Measurements from ENCODE around the gene PUSL1.

Gene PUSL1

DNA sequence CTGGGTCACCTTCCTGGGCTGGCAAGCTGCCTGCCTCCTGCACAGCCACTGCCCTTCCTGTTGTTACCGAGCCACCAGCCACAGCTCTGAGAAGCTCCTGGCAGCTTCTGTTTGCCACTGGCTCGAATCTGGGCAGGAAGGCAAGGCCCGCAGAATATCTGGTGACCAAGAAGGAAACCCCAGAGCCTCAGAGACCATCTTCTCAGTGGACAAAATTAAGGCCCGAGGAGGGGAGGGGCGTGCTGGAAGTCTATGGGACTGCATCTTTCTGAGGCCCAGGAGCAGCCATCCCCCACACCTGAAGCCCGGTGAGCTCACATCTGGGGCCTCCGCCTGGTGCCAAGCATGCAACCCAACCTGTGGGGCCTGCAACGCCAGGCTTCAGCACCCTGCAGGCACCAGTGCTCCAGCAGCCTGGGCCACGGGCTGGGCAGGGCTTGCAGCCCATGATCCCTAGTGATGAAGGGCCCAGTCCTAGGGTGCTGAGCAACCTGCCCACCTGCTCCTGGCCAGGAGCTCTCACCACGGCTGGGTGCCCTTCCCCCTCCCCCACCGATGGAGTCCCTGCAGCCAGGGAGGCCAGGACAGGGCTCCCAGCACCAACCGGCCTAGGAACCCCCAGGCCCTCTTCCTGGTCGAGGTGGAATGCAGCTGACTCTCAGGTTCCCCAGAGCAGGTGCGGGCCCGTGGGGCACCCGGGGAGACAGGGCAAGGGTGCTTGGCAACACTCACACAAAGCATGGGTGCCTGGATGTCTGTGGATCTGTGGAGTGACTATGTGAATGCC lies 17.1 kb downstream of the PUSL1 start:
- no peak for DNase-seq (ENCODE audit: low spot score)

DNA sequence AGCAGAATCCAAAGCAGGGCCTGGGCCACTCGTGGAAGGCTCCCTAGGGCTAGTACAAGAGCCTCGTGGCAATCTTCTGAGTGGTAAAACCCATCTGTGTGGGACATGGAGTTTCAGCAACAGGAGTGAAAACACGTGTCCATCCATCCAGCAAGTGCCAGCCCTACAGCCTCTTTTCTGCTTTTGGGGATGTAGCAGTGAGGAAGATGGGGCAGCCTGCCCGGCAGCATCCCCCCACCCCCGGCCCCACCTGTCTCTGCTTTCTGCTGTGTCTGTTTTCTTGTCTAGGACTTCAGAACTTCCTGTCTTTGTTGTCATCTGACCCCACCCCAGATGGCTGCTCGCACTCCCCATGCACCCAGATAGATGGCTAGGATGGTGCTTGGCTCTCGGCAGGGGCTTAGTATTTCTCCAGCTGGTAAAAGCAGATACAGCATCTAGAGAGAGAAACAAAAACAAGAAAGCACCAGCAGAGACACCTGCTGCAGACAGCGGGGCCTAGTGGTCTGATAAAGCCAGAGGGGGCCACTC lies 17.7 kb downstream of the PUSL1 start:
- DNase-seq (ENCODE audit: low spot score): no peak

DNA sequence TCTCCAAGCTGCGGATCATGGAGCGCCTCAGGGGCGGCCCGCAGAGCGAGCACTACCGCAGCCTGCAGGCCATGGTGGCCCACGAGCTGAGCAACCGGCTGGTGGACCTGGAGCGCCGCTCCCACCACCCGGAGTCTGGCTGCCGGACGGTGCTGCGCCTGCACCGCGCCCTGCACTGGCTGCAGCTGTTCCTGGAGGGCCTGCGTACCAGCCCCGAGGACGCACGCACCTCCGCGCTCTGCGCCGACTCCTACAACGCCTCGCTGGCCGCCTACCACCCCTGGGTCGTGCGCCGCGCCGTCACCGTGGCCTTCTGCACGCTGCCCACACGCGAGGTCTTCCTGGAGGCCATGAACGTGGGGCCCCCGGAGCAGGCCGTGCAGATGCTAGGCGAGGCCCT lies 18.9 kb downstream of the PUSL1 start:
- DNase-seq (ENCODE audit: low spot score): no peak

DNA sequence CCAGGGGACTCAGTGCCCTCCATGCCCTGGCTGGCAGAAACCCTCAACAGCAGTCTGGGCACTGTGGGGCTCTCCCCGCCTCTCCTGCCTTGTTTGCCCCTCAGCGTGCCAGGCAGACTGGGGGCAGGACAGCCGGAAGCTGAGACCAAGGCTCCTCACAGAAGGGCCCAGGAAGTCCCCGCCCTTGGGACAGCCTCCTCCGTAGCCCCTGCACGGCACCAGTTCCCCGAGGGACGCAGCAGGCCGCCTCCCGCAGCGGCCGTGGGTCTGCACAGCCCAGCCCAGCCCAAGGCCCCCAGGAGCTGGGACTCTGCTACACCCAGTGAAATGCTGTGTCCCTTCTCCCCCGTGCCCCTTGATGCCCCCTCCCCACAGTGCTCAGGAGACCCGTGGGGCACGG lies 19.9 kb downstream of the PUSL1 start:
- no peak for DNase-seq (ENCODE audit: low spot score)

DNA sequence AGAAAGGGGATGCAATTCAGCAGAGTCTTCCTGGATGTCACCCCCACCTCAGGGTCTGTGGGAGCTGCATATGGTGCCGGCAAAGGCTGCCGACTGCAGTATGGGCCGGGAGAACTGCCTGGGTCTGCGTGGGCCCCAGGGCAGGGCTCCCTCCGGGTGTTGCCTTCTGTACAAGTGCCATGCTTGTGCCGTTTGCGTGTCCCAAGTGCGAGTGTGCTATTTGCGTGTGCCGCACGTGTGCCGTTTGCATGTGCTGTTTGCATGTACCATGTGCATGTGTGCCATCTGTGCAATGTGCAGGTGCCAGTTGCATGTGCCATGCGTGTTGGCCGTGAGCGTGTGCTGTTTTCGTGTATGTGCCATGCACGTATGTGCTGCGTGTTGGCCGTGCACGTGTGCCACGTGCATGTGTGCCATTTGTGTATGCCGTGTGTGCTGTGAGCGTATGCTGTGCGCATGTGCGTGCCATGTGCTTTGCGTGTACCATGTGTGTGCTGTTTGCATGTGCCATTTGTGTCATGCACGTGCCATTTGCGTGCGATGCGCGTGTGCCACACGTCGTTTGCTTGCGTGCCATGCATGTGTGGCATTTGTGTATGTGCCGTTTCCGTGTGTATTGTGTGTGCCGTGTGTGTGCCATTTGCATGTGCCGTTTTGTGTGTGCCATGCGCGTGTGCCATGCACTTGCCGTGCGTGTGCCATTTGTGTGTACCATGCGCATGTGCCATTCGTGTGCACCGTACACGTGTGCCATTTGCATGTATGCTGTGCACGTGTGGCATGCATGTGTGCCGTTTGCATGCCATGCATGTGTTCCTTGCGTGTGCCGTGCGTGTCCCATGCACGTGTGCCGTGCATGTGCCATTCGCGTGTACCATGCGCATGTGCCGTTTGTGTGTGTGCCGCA lies 21.2 kb downstream of the PUSL1 start:
- no peak for DNase-seq (ENCODE audit: low spot score)

DNA sequence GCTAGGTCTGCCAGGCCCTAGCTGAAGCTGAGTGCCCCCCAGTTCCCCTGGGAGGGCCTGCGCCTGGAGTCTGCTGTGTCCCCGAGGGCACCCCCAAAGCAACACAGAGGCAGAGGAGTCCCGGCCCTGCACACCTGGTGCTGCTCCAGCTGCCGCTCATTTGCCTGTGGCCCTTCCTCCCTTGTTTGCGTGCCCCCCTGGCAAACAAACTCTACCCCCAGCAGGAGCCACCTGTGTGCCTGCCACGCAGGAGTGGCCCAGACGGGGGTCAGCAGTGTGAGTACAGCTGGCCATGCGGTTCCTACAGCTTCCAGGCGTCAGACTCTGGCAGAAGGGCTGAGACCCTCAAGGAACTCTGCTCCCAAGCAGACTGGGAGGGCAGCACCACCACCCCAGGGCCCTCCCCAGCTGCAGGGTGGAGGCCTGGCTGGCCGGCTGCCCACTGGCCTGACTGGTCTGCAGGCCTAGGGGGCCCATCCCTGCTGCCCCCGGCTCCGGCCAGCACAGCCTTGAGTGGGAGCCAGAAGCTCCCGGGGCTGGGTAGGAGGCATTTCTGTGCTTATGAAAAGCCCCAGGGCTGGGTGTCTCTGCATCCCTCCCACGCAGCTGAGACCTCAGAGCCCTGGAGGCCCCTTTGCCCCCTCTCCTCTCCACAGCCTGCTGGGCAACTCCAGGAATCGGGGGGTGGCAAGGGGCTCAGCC lies 22.1 kb downstream of the PUSL1 start:
- DNase-seq (ENCODE audit: low spot score): no peak

DNA sequence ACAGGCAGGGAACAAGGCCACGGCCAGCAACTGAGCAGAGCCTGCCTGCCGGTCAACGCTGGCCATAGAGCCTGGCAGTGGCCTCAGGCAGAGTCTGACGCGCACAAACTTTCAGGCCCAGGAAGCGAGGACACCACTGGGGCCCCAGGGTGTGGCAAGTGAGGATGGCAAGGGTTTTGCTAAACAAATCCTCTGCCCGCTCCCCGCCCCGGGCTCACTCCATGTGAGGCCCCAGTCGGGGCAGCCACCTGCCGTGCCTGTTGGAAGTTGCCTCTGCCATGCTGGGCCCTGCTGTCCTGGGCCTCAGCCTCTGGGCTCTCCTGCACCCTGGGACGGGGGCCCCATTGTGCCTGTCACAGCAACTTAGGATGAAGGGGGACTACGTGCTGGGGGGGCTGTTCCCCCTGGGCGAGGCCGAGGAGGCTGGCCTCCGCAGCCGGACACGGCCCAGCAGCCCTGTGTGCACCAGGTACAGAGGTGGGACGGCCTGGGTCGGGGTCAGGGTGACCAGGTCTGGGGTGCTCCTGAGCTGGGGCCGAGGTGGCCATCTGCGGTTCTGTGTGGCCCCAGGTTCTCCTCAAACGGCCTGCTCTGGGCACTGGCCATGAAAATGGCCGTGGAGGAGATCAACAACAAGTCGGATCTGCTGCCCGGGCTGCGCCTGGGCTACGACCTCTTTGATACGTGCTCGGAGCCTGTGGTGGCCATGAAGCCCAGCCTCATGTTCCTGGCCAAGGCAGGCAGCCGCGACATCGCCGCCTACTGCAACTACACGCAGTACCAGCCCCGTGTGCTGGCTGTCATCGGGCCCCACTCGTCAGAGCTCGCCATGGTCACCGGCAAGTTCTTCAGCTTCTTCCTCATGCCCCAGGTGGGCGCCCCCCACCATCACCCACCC lies 22.9 kb downstream of the PUSL1 start, which contains the start of gene TAS1R3:
Gene TAS1R3, plus strand, starts transcription at position 213 of the 898 bp plus-strand sequence. Its CDS starts 66 bp downstream, at position 279.
- no peak for DNase-seq (ENCODE audit: low spot score)

DNA sequence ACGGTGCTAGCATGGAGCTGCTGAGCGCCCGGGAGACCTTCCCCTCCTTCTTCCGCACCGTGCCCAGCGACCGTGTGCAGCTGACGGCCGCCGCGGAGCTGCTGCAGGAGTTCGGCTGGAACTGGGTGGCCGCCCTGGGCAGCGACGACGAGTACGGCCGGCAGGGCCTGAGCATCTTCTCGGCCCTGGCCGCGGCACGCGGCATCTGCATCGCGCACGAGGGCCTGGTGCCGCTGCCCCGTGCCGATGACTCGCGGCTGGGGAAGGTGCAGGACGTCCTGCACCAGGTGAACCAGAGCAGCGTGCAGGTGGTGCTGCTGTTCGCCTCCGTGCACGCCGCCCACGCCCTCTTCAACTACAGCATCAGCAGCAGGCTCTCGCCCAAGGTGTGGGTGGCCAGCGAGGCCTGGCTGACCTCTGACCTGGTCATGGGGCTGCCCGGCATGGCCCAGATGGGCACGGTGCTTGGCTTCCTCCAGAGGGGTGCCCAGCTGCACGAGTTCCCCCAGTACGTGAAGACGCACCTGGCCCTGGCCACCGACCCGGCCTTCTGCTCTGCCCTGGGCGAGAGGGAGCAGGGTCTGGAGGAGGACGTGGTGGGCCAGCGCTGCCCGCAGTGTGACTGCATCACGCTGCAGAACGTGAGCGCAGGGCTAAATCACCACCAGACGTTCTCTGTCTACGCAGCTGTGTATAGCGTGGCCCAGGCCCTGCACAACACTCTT lies 23.8 kb downstream of the PUSL1 start:
- DNase-seq (ENCODE audit: low spot score): no peak

DNA sequence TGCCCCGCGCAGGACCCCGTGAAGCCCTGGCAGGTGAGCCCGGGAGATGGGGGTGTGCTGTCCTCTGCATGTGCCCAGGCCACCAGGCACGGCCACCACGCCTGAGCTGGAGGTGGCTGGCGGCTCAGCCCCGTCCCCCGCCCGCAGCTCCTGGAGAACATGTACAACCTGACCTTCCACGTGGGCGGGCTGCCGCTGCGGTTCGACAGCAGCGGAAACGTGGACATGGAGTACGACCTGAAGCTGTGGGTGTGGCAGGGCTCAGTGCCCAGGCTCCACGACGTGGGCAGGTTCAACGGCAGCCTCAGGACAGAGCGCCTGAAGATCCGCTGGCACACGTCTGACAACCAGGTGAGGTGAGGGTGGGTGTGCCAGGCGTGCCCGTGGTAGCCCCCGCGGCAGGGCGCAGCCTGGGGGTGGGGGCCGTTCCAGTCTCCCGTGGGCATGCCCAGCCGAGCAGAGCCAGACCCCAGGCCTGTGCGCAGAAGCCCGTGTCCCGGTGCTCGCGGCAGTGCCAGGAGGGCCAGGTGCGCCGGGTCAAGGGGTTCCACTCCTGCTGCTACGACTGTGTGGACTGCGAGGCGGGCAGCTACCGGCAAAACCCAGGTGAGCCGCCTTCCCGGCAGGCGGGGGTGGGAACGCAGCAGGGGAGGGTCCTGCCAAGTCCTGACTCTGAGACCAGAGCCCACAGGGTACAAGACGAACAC lies 24.5 kb downstream of the PUSL1 start:
- DNase-seq (ENCODE audit: low spot score): no peak

DNA sequence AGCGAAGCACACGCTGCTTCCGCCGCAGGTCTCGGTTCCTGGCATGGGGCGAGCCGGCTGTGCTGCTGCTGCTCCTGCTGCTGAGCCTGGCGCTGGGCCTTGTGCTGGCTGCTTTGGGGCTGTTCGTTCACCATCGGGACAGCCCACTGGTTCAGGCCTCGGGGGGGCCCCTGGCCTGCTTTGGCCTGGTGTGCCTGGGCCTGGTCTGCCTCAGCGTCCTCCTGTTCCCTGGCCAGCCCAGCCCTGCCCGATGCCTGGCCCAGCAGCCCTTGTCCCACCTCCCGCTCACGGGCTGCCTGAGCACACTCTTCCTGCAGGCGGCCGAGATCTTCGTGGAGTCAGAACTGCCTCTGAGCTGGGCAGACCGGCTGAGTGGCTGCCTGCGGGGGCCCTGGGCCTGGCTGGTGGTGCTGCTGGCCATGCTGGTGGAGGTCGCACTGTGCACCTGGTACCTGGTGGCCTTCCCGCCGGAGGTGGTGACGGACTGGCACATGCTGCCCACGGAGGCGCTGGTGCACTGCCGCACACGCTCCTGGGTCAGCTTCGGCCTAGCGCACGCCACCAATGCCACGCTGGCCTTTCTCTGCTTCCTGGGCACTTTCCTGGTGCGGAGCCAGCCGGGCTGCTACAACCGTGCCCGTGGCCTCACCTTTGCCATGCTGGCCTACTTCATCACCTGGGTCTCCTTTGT lies 25.3 kb downstream of the PUSL1 start:
- DNase-seq (ENCODE audit: low spot score): no peak

DNA sequence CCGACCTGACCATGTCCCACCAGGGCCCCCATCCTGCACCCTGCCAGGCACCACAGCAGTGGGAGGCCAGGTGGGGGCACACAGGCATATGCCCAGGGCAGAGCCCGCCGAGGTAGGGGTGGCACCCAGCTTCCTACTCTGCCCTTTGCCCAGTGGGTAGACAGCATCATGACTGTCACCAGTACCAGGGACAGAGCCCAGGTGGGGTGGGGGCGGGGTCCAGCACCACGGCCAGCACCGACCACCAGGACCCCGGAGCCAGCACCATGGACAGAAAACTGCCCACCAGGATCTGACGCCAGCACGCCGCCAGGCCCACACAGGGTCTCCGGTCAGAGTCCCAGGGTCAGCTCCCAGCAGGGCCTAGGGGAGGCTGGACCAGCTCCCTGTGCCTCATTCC lies 26.4 kb downstream of the PUSL1 start:
- no peak for DNase-seq (ENCODE audit: low spot score)

DNA sequence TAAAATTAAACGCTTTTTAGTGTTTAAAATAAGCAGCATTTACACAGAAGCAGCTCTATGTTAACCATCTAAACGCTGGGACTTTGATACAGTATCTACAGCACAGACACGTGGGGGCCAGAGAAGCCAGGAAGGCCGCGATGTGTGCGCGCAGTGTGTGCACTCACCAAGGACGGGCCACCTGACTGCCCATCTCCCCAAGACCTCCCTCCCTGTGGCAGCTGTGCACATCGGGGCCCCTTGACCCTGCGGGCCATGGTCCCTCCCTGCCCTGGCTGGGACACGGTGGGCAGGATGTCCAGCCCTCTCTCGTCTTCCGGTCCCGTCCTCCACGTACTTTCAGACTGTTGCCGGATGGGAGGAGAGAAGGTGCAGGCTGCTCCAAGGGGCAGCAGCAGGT lies 26.9 kb downstream of the PUSL1 start:
- no peak for DNase-seq (ENCODE audit: low spot score)

DNA sequence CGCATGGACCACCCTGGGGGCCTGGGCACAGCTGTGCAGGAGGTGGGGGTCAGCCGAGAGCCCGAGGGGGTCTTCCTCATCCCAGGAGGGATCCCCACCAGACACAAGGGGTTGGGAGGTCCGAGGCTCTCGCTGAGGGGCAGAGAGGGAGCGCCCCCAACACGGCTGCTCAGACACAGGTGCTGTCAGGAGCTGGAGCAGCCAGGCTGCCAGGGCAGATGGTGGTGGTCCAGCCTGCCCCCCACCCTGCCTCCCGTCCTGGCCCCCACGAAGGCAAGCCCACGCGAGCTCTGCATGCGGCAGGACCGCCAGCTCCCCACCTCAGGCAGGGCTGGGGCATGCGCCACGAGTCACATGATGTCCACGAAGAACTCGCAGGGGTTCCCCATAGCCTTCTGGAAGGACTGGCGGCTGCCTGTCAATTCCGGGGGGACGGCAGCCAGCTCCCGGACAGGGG lies 27.4 kb downstream of the PUSL1 start:
- DNase-seq (ENCODE audit: low spot score): no peak

DNA sequence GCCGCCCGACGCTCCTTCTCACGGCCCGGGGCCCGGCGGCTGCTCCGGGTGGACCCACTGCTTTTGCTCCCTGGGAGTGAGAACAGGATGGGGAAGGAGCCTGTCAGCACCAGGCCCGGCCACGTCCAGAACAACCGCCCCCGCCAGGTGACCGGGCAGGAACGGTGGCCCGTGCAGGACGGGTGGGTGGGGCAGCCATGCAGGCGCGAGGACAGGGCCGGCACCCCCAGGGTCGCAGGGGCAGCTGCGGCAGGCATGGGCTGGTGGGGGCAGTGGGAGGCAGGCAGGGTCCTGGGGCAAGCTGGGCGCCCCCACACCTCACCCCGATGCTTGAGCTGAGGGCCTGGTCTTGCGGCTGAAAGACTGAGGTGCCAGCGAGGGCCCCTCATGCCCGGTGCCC lies 28.0 kb downstream of the PUSL1 start:
- DNase-seq (ENCODE audit: low spot score): no peak

DNA sequence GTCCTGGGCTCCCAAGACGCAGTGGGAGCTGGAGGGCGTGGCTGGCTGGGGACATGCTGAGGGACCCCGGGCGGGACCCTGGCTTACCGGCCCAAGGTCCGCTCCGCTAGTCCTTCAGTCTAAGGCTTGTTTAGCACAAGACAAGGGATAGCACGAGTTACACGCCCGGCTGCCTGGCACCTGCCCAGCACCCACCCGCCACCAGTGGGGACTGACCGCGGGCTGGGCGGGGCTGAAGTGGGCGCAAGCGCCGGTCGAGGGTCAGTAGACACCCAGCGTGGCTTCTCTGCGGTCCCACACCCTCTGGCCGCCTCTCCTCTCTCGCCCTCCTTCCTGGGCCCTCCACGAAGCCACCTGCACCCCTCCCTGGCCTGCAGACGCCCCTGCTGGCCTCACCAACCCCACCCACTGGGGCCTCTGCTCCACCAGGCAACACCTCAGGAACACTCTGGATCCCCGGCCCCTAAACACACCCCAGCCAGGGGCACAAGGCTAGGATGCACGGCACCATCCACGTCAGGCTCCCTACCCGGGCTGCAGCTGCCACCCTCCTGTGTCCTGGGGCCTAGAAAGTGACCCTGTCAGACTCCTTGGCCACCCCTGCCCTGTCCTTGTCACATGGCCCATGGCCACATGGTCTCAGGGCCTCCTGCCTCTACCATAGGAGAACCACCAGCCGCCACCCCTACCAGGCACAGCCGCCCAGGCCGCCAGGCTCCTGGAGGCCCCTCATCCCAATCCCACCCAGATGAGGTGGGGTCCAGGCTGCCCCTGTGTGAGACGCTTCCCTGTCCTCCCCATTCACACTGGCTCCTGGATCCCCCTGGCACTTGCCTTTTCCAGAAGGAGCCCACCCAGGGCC lies 28.8 kb downstream of the PUSL1 start:
- DNase-seq (ENCODE audit: low spot score): no peak

DNA sequence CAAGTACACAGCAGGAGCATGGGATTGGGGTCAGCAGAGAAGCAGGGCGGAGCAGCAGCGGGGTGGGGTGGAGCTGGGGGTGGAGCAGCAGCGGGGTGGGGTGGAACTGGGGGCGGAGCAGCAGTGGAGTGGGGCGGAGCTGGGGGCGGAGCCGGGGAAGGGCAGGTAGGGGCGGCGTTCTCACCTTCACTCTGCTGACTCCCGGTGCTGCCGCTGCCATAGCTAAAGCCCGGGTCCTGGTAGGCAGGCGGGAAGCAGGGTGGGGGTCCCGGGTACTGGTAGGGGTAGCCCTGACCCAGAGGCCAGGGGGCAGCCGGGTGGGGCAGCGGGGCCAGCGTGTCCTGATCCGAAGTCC lies 29.4 kb downstream of the PUSL1 start:
- no peak for DNase-seq (ENCODE audit: low spot score)

DNA sequence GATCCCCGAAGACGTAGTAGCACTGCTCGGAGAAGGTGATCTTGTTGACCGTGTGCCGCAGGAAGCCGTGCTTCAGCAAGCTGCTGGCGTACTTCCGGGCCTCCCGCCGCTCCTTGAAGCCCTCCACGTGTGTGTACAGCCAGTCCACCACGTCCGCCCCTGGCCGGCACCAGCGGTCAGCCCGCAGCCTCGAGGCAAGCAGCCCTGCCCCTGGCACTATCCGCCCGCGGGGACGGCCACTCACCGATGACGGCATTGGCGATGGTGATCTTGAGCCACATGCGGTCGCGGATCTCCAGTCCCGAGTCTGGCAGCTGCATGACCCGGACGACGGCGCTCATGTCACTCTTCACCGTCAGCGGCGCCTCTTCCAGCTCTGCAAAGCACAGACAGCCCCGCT lies 29.9 kb downstream of the PUSL1 start:
- DNase-seq (ENCODE audit: low spot score): no peak

DNA sequence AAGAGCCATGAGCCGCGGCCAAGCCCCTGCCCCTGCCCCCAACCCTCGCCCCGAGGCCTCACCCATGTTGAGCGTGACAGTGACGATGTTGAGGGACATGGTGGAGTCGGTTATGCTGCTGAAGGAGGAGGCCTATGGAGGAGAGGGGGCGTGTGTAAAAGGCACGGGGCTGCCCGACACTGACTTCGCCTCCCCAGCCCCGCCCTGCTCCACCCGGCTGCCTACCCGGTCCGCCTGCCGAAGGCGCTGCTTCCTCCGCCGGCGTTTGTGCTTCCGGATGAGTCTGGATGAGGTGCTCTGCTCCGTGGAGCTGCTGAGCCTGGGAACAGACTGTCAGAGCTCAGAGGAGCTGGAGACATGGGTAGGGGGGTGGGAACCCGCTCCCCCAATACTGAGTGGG lies 31.8 kb downstream of the PUSL1 start:
- DNase-seq (ENCODE audit: low spot score): no peak

All from LoVo (cell line).